GM12878 (cell line): ENCODE results near the gene RBM15B.

Source experiments
- NBN ChIP-seq: fragments of 450-650 bp; IDR thresholded peaks from 2 replicates; pipeline ENCODE4 v1.6.1; 2016
- POLR2A ChIP-seq: IDR thresholded peaks from 2 replicates; pipeline ENCODE4 v1.6.1; 2011; ENCODE audit warnings: low read depth, mild to moderate bottlenecking, low read length
- POLR2AphosphoS5 ChIP-seq: IDR thresholded peaks from 2 replicates; pipeline ENCODE4 v1.6.1; 2011; ENCODE audit warnings: mild to moderate bottlenecking, low read length, inconsistent platforms
- SMAD1 ChIP-seq: fragments of 450-650 bp; IDR thresholded peaks from 2 replicates; pipeline ENCODE4 v1.6.1; 2018; ENCODE audit warnings: mild to moderate bottlenecking, low read depth; ENCODE audit not compliant: partially characterized antibody
- ZBTB40 ChIP-seq: fragments of 450-650 bp; IDR thresholded peaks from 2 replicates; pipeline ENCODE4 v1.6.1; 2016; ENCODE audit warnings: mild to moderate bottlenecking, moderate library complexity, borderline replicate concordance
- ZNF592 ChIP-seq: fragments of 450-650 bp; IDR thresholded peaks from 2 replicates; pipeline ENCODE4 v1.6.1; 2017; ENCODE audit warnings: mild to moderate bottlenecking, moderate library complexity
- TF ChIP-seq, protein P1 (sequence below), 3 experiments: IDR thresholded peaks in 2 of 3; conservative IDR thresholded peaks in 1 of 3; 2 replicates each; pipeline ENCODE4 v1.5.1; 2011; ENCODE audit warnings: low read depth in 3 of 3, low read length in 3 of 3, mild to moderate bottlenecking in 3 of 3, control low read depth in 2 of 3, moderate library complexity in 2 of 3, inconsistent platforms in 1 of 3, mixed read lengths in 1 of 3; ENCODE audit not compliant: control insufficient read depth in 2 of 3, insufficient read depth in 1 of 3; ENCODE audit errors: extremely low read depth in 1 of 3

DNA sequence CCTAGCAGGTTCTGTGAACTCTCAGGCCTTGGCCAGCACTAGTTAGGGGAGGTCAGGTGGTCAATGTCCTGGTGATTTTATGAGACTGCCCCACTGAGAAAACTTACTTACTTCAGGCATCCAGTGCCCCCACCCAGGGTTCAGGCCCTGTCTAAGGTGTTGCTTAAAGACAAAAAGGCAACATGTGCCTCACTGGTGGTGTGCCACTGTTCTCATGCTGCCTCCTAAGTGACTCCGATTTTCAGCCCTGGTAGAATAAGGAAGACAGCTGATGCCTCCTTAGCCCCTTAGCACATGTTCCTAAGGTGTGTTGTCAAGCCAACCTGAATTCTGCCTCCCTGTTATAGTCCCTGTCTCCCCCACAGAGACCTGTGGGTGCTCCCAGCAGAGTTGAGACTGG, 5.3 kb downstream of the RBM15B start:
- no peak for TF ChIP-seq POLR2AphosphoS5
- TF ChIP-seq POLR2A: 0 out of 2 replicates have a peak, but pooled peaks have one; percentile 27
- TF ChIP-seq NBN: no peak
- TF ChIP-seq, protein P1, sequence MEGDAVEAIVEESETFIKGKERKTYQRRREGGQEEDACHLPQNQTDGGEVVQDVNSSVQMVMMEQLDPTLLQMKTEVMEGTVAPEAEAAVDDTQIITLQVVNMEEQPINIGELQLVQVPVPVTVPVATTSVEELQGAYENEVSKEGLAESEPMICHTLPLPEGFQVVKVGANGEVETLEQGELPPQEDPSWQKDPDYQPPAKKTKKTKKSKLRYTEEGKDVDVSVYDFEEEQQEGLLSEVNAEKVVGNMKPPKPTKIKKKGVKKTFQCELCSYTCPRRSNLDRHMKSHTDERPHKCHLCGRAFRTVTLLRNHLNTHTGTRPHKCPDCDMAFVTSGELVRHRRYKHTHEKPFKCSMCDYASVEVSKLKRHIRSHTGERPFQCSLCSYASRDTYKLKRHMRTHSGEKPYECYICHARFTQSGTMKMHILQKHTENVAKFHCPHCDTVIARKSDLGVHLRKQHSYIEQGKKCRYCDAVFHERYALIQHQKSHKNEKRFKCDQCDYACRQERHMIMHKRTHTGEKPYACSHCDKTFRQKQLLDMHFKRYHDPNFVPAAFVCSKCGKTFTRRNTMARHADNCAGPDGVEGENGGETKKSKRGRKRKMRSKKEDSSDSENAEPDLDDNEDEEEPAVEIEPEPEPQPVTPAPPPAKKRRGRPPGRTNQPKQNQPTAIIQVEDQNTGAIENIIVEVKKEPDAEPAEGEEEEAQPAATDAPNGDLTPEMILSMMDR (IDR thresholded peaks at IDR 0.05 in 2 of 3, conservative IDR thresholded peaks at IDR 0.05 in 1 of 3; ENCODE audit: control insufficient read depth in 2 of 3, extremely low read depth in 1 of 3, insufficient read depth in 1 of 3, low read depth in 3 of 3, low read length in 3 of 3): no peak
- TF ChIP-seq SMAD1: no peak
- no peak for TF ChIP-seq ZBTB40
- no peak for TF ChIP-seq ZNF592
